Measurements from ENCODE around the gene HEBP1.

HEBP1 gene

GRCh38 chr12:13002301-13003097 lies 2.4 kb upstream of the HEBP1 start:
- Mint-ChIP-seq H3K27ac (no peak overlapping the region), H3K36me3 (no peaks in the 10 kb centered on the region), H3K4me1 (peaks cover 32% of the 10 kb centered on the region), H3K9me3 (no peaks in the 10 kb centered on the region), H3K4me3 (peak overlapping the region; percentile 87), H3K27me3 (no peaks in the 10 kb centered on the region)

GRCh38 chr12:13001775-13002040 lies 1.6 kb upstream of the HEBP1 start:
- Mint-ChIP-seq H3K27ac (peak overlapping the region; percentile 75), H3K4me3 (peak overlapping the region; percentile 87), H3K27me3 (no peaks in the 10 kb centered on the region)

GRCh38 chr12:13000925-13001774 lies 1.1 kb upstream of the HEBP1 start:
- Mint-ChIP-seq H3K27me3 (no peaks in the 10 kb centered on the region), H3K36me3 (no peaks in the 10 kb centered on the region), H3K9me3 (no peaks in the 10 kb centered on the region), H3K4me3 (peak overlapping the region; percentile 92), H3K4me1 (peaks cover 38% of the 10 kb centered on the region), H3K27ac (peak overlapping the region; percentile 79)

More at GRCh38 chr12:13001775-13002040, 1.6 kb upstream of the HEBP1 start:
- Mint-ChIP-seq H3K36me3 (no peaks in the 10 kb centered on the region), H3K4me1 (peaks cover 38% of the 10 kb centered on the region), H3K9me3 (no peaks in the 10 kb centered on the region)

- Mint-ChIP-seq H3K36me3 (no peaks in the 10 kb centered on the region), H3K4me3 (peak overlapping the region; percentile 92), H3K4me1 (peaks cover 38% of the 10 kb centered on the region), H3K27ac (peak overlapping the region; percentile 79), H3K9me3 (no peaks in the 10 kb centered on the region), H3K27me3 (no peaks in the 10 kb centered on the region)
Observed at GRCh38 chr12:13000616-13000924, 505 bp upstream of the HEBP1 start.

GRCh38 chr12:12999271-12999958 lies 650 bp downstream of the HEBP1 start:
- no peak overlapping the region for H3K27ac Mint-ChIP-seq
- peak overlapping the region; percentile 92 for H3K4me3 Mint-ChIP-seq
- H3K27me3 Mint-ChIP-seq, result no peaks in the 10 kb centered on the region
- no peaks in the 10 kb centered on the region for H3K9me3 Mint-ChIP-seq
- H3K4me1 Mint-ChIP-seq, result peaks cover 38% of the 10 kb centered on the region
- H3K36me3 Mint-ChIP-seq, result no peaks in the 10 kb centered on the region

GRCh38 chr12:12998248-12998647 lies 1.8 kb downstream of the HEBP1 start:
- Mint-ChIP-seq H3K9me3 (no peaks in the 10 kb centered on the region), H3K4me1 (peaks cover 43% of the 10 kb centered on the region), H3K27me3 (no peaks in the 10 kb centered on the region), H3K27ac (no peak overlapping the region), H3K4me3 (no peak overlapping the region), H3K36me3 (no peaks in the 10 kb centered on the region)

GRCh38 chr12:12997734-12998133 lies 2.3 kb downstream of the HEBP1 start:
- H3K4me3 Mint-ChIP-seq, result no peak overlapping the region
- H3K4me1 Mint-ChIP-seq, result peaks cover 48% of the 10 kb centered on the region
- H3K9me3 Mint-ChIP-seq, result no peaks in the 10 kb centered on the region
- H3K27me3 Mint-ChIP-seq, result no peaks in the 10 kb centered on the region
- no peaks in the 10 kb centered on the region for H3K36me3 Mint-ChIP-seq
- H3K27ac Mint-ChIP-seq, result no peak overlapping the region

- H3K27ac Mint-ChIP-seq, result no peak overlapping the region
- H3K36me3 Mint-ChIP-seq, result no peaks in the 10 kb centered on the region
- no peak overlapping the region for H3K4me3 Mint-ChIP-seq
- H3K27me3 Mint-ChIP-seq, result no peaks in the 10 kb centered on the region
- no peaks in the 10 kb centered on the region for H3K9me3 Mint-ChIP-seq
- peaks cover 51% of the 10 kb centered on the region for H3K4me1 Mint-ChIP-seq
Observed at GRCh38 chr12:12997156-12997555, 2.9 kb downstream of the HEBP1 start.

GRCh38 chr12:12996209-12996608 lies 3.9 kb downstream of the HEBP1 start:
- no peak overlapping the region for H3K4me3 Mint-ChIP-seq
- H3K27me3 Mint-ChIP-seq, result no peaks in the 10 kb centered on the region
- no peak overlapping the region for H3K27ac Mint-ChIP-seq
- no peaks in the 10 kb centered on the region for H3K36me3 Mint-ChIP-seq
- peaks cover 53% of the 10 kb centered on the region for H3K4me1 Mint-ChIP-seq
- no peaks in the 10 kb centered on the region for H3K9me3 Mint-ChIP-seq

- no peaks in the 10 kb centered on the region for H3K9me3 Mint-ChIP-seq
- no peaks in the 10 kb centered on the region for H3K36me3 Mint-ChIP-seq
- H3K27me3 Mint-ChIP-seq, result no peaks in the 10 kb centered on the region
- H3K4me3 Mint-ChIP-seq, result no peak overlapping the region
- H3K4me1 Mint-ChIP-seq, result peaks cover 54% of the 10 kb centered on the region
- H3K27ac Mint-ChIP-seq, result no peak overlapping the region
Observed at GRCh38 chr12:12995088-12995487, 5.0 kb downstream of the HEBP1 start.

GRCh38 chr12:12993367-12993766 lies 6.7 kb downstream of the HEBP1 start:
- H3K27me3 Mint-ChIP-seq, result no peaks in the 10 kb centered on the region
- H3K9me3 Mint-ChIP-seq, result no peaks in the 10 kb centered on the region
- H3K4me1 Mint-ChIP-seq, result peaks cover 41% of the 10 kb centered on the region
- peak overlapping the region; percentile 81 for H3K27ac Mint-ChIP-seq
- H3K36me3 Mint-ChIP-seq, result no peaks in the 10 kb centered on the region
- H3K4me3 Mint-ChIP-seq, result peak overlapping the region; percentile 26

GRCh38 chr12:12992418-12993130 lies 7.5 kb downstream of the HEBP1 start:
- peaks cover 33% of the 10 kb centered on the region for H3K4me1 Mint-ChIP-seq
- peaks cover 1% of the 10 kb centered on the region for H3K36me3 Mint-ChIP-seq
- H3K27ac Mint-ChIP-seq, result no peak overlapping the region
- no peaks in the 10 kb centered on the region for H3K27me3 Mint-ChIP-seq
- H3K4me3 Mint-ChIP-seq, result no peak overlapping the region
- H3K9me3 Mint-ChIP-seq, result no peaks in the 10 kb centered on the region

- Mint-ChIP-seq H3K4me3 (no peak overlapping the region), H3K27me3 (no peaks in the 10 kb centered on the region), H3K9me3 (no peaks in the 10 kb centered on the region), H3K4me1 (peaks cover 26% of the 10 kb centered on the region), H3K36me3 (peaks cover 1% of the 10 kb centered on the region), H3K27ac (no peak overlapping the region)
Observed at GRCh38 chr12:12990700-12991468, 9.2 kb downstream of the HEBP1 start.

GRCh38 chr12:12987421-12987820 lies 12.6 kb downstream of the HEBP1 start:
- H3K27me3 Mint-ChIP-seq, result no peaks in the 10 kb centered on the region
- peak overlapping the region; percentile 47 for H3K27ac Mint-ChIP-seq
- H3K36me3 Mint-ChIP-seq, result peaks cover 1% of the 10 kb centered on the region
- no peaks in the 10 kb centered on the region for H3K9me3 Mint-ChIP-seq
- H3K4me3 Mint-ChIP-seq, result no peak overlapping the region
- peaks cover 15% of the 10 kb centered on the region for H3K4me1 Mint-ChIP-seq

GRCh38 chr12:12986775-12987331 lies 13.2 kb downstream of the HEBP1 start:
- Mint-ChIP-seq H3K9me3 (no peaks in the 10 kb centered on the region), H3K36me3 (peaks cover 1% of the 10 kb centered on the region), H3K4me1 (peaks cover 14% of the 10 kb centered on the region), H3K4me3 (no peak overlapping the region), H3K27me3 (no peaks in the 10 kb centered on the region), H3K27ac (no peak overlapping the region)
